ENCODE data around the gene REX1BD.
A peak's percentile ranks its signal among the peaks of the same experiment; 100 is the strongest.
"Not testable (repeated sequence)": the region's sequence is repeated elsewhere in the genome, so short reads cannot be mapped to it uniquely, and the experiment has no call there.

REX1BD gene

DNA sequence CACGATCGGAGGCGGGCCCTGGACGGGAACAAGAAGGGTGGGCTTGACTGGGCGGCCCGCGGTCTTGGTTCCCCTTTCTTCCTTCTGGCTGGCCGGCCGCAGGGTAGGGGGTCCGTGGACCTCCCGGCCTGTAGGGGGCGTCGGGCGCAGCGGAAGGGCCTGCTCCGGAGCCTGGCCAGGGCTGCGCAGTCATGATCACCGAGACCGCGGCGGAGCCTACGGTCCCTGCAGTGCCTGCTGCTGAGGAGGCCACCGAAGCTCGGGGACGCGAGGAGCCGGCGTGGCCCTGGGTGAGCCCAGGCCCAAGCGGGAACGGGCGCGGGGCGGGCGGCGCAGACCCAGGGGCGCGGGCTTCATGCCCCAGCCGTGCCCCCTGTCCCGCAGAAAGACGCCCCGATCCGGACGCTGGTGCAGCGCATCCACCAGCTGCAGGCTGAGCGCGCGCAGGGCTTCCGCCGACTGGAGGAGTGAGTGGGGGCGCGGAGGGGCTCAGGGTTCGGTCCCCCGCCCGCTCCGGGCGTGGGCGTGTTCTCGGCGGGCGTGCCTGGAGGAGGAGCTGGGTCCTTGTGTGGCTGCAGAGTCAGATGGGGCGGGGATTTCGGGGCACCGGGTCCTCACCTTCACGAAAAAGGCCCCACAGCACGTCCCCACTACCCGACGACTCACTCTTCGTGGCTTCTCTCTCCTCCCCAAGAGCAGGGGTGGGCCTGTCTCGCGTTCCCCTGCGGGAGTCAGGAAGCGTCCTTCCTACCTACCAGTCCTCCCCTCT is at the start of gene REX1BD:
REX1BD (plus strand) TSS at position 188 of the 769 bp plus-strand sequence; CDS start at position 192, 4 bp downstream.
- peak; percentile 90 for DNase-seq (ENCODE audit: low read depth)

DNA sequence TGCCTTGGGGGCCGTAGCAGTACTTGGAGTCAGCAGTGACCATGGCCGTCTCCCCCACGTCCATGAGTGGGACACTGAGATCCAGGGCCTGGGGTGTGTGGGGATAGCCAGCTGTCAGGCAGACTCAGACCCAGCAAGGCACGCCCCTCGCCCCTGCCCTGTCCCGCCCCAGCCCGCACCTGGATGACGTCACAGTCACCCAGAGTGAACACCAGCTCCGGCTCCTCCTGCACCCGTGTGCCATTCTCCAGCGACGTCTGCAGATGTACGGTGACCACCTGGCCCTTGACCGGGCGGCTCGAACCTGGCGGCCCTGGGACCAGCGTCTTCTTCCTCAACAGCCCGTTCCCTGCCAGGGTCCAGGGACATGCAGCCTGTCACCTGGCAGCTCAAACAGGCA is 49.2 kb upstream of the REX1BD start:
- DNase-seq (ENCODE audit: low read depth) = no peak

DNA sequence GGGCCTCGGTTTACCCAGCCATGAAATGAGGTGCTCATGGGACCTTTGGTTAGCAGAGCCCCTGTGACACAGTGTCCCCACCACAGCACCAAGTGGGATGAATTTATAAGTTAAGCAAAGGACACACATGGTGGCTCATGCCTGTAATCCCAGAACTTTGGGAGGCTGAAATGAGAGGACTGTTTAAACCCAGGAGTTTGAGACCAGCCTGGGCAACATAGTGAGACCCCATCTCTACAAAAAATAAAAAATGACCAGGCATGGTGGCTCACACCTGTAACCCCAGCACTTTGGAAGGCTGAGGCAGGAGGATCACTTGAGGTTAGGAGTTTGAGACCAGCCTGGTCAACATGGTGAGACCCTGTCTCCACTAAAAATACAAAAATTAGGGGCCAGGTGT is 48.4 kb upstream of the REX1BD start:
- DNase-seq (ENCODE audit: low read depth) = not testable (repeated sequence)

DNA sequence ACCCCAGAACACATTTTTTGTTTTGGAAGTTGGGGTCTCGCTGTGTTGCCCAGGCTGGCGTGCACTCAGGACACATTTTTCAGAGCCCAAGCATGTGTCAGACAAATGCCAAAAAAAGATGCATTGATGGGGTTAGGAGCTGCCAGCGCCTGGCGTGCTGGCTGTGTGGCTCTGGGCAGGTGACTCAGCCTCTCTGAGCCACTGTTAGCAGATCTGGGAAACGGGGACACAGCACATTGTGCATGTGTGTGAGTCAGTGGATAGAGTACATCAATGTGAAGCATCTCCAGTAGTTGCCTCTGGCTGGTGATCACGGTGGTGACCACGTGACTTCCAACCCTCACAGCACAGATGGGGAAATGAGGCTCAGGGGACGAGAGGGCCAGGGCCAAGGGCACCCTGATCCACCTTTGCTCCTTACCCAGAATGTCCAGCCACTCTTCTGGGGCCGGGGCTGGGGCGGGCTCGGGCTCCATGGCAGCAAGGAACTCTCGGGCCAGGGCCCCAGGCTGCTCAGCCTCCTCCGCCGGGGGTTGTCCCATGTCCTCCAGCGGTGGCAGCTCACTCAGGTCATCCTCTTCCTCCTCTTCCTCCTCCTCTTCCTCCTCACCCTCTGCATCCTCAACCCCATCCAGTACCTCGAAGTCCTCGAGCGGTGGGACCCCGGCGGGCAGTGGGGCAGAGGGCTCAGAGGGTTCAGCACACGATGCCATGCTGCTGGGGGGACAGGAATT is 47.2 kb upstream of the REX1BD start:
- no peak for DNase-seq (ENCODE audit: low read depth)

- DNase-seq (ENCODE audit: low read depth) = no peak
Observed at GRCh38 chr19:18541992-18542940, 46.3 kb upstream of the REX1BD start.

- peak; percentile 93 for DNase-seq (ENCODE audit: low read depth)
Observed at GRCh38 chr19:18542941-18543813, 45.4 kb upstream of the REX1BD start, which contains the start of gene FKBP8. TSS of gene FKBP8 (minus strand) at chr19:18543573. CDS start at chr19:18541970, 1,603 bp downstream.

- peak; percentile 58 for DNase-seq (ENCODE audit: low read depth)
Observed at GRCh38 chr19:18543814-18544475, 44.7 kb upstream of the REX1BD start.

- no peak for DNase-seq (ENCODE audit: low read depth)
Observed at GRCh38 chr19:18551631-18552030, 37.0 kb upstream of the REX1BD start.

- peak; percentile 99 for DNase-seq (ENCODE audit: low read depth)
Observed at GRCh38 chr19:18557411-18558201, 31.0 kb upstream of the REX1BD start, which contains the start of gene KXD1. TSS of gene KXD1 (plus strand) at chr19:18557870. CDS start at chr19:18562057, 4,187 bp downstream.

DNA sequence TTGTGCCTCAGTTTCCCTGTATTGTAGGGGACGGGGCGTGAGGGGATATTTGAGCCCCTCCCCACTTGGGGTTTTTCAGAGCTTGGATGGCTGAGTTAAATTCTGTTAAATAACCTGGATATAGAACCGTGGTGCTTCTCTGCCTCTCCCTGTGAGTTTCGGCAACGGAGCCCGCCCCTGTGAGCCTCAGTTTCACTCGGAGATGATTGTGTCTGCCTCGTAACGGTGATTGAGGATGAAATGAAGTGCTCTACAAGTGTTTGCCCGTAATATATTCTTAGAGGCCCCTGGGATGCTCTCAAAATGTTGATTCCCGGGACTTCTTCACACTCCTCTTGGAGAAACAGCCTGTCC is 30.4 kb upstream of the REX1BD start:
- DNase-seq (ENCODE audit: low read depth) = no peak

DNA sequence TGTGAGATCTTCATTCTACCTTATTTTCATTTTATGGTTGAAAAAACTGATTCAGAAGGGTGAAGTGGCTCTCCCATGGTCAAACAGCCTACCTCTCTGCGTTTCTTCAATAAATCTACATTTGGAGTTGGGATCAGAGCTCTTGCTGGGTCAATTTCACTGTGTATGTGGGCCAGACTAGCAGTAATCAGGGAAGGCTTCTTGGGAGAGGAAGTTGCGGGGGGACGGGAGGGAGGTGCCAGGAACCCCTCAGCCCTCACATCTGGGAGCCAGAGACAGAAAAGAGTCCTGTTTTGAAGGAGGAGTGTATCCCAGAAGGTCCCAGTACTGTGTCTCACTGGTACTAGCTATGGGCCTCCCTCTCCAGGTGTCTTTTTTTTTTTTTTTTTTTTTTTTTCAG is 30.0 kb upstream of the REX1BD start:
- DNase-seq (ENCODE audit: low read depth) = no peak

GRCh38 chr19:18559685-18560084 is 28.9 kb upstream of the REX1BD start:
- no peak for DNase-seq (ENCODE audit: low read depth)

DNA sequence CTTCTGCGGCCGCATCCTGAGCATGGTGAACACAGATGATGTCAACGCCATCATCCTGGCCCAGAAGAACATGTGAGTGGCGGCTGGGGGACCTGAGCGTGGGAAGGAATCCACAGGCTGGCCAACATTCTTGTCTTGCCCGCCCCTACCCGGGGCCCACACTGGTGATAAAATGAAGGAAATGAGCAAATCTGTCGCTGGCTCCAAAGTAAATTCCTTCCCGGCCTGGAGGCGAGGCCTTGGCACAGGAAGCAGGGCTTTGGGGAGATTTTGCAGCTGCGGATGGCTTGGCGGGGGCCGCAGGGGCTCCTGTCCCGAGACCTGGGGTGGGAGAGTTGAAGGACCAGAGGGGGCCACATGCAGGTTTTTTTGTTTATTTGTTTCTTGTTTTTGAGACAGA is 26.5 kb upstream of the REX1BD start:
- DNase-seq (ENCODE audit: low read depth) = no peak

DNA sequence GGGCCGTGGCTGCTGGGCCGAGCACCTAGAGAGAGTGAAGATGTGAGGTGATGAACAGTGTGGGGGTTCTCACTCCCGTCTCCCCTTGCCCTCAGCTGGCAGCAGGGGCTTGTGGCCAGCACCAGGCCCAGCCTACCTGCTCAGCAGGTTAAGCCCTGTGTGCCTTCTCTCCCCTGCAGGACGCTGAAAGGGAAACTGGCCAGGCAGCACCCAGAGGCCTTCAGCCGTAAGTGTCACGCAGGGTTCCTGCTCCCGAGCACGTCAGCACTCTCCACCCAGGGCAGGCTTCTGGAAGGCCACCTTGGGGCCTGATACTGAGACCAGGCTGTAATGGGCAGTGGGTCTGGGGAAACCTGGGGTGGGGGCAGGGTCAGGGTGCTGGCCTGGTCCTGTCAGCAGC is 21.6 kb upstream of the REX1BD start:
- no peak for DNase-seq (ENCODE audit: low read depth)

DNA sequence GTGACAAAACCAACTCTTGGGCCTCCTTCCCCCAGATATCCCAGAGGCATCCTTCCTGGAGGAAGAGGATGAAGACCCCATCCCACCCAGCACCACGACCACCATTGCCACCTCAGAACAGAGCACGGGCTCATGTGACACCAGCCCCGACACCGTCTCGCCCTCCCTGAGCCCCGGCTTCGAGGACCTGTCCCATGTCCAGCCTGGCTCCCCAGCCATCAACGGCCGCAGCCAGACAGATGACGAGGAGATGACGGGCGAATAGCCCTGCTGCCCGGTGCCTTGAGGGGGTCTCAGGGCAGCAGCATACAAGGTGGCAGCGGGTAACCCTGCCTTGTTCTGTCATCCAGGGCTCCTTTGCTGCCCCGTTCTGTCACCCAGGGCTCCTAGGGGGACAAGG is 20.2 kb upstream of the REX1BD start:
- DNase-seq (ENCODE audit: low read depth) = no peak

GRCh38 chr19:18571564-18572344 is 16.8 kb upstream of the REX1BD start, which contains the start of gene UBA52:
TSS of gene UBA52 (plus strand) at chr19:18571857. CDS start at chr19:18573301, 1,444 bp downstream.
- peak; percentile 97 for DNase-seq (ENCODE audit: low read depth)

- DNase-seq (ENCODE audit: low read depth) = no peak
Observed at GRCh38 chr19:18574691-18575291, 13.8 kb upstream of the REX1BD start.

- DNase-seq (ENCODE audit: low read depth) = no peak
Observed at GRCh38 chr19:18576383-18576782, 12.2 kb upstream of the REX1BD start.

All from stimulated activated CD4-positive, alpha-beta T cell treated with anti-CD3 and anti-CD28 coated beads, Interleukin-2, amount 100 ng/mL, for 4 hours (primary cell).